Adrenal gland (tissue), 19 donors: ENCODE measurements around the gene MYZAP. TPM values are rescaled to one million over a fixed set of nuclear protein-coding genes. Genes with fewer than 3 reads are reported as not detected.
A peak's percentile ranks its signal among the peaks of the same experiment; 100 is the strongest.

Experiments
- DNase-seq, 7 donors: peaks; one replicate each; pipeline ENCODE4 v3.0.0-alpha.2; 2019 to 2020
- H3K27ac ChIP-seq, 5 donors: fragments of 200-600 bp; sonication (generic) in 4 of 5; 1 replicate in 3 of 5; 2 replicates in 2 of 5; pipeline versions ENCODE4 v1.5.1 to v1.8.0; 2016 to 2020; ENCODE audit warnings: mild to moderate bottlenecking in 1 of 5
- H3K27me3 ChIP-seq: fragments of 200-600 bp; 2 replicates; pipeline ENCODE4 v1.8.0; 2021
- H3K36me3 ChIP-seq, 2 donors: fragments of 200-600 bp; replicated peaks in 1 of 2; 1 replicate in 1 of 2; 2 replicates in 1 of 2; pipeline versions ENCODE4 v1.5.1 to v1.8.0; 2018 to 2022
- H3K4me1 ChIP-seq, 2 donors: fragments of 200-600 bp; replicated peaks in 1 of 2; 1 replicate in 1 of 2; 2 replicates in 1 of 2; pipeline versions ENCODE4 v1.5.1 to v1.8.0; 2018 to 2021
- H3K4me3 ChIP-seq, 4 donors: fragments of 200-600 bp; sonication (generic) in 3 of 4; one replicate each; pipeline ENCODE4 v1.5.1; 2016 to 2018
- H3K9me3 ChIP-seq, 3 donors: fragments of 200-600 bp; sonication (generic) in 1 of 3; replicated peaks in 1 of 3; 1 replicate in 2 of 3; 2 replicates in 1 of 3; pipeline versions ENCODE4 v1.5.1 to v1.8.0; 2016 to 2021
- POLR2A ChIP-seq, 2 donors: fragments of 450-650 bp; IDR thresholded peaks; one replicate each; pipeline ENCODE4 v1.6.1; 2017; ENCODE audit warnings: antibody characterized with exemption in 2 of 2, mild to moderate bottlenecking in 2 of 2, moderate library complexity in 1 of 2
- WGBS, 4 donors: extraction: QIAGEN DNeasy Blood & Tissue Kit in 2 of 4; methylation state at CpG; one replicate each; pipeline versions ENCODE4 v1.1.5 to v1.1.7; 2013 to 2017; 5-methylcytosine and 5-hydroxymethylcytosine counted together
- intact Hi-C, 2 donors: fragments of 100-400 bp; cut with DNase I; formaldehyde crosslinking; loops; one replicate each; pipeline versions ENCODE4 v1.14.1 to v1.15.0; 2022 to 2023
- long read RNA-seq, 10 donors: library from polyadenylated mRNA in 3 of 10; unstranded in 2 of 10; stranded (forward) in 1 of 10; transcript quantifications; one replicate each; pipeline ENCODE4 v2.0.0 and lab custom pipeline, GENCODE V29; 2021 to 2026
- polyA plus RNA-seq, 3 donors: library from polyadenylated mRNA; stranded (reverse); fragments of 200-250 nt in 2 of 3; fragments of 350-450 nt in 1 of 3; fragmentation: Illumina TruSeq in 1 of 3; extraction: RNeasy Lipid Tissue Mini Kit (QIAGEN cat#74804) in 1 of 3; gene quantifications; one replicate each; pipeline ENCODE4 v1.2.3, GENCODE V29; 2013 to 2014
- total RNA-seq, 9 donors: library from RNA; depleted of rRNA in 4 of 9; stranded (reverse); fragments of >200 nt in 4 of 9; fragments of 120-200 nt in 1 of 9; fragmentation: NEBNext Ultra II Directional in 1 of 9; extraction: Animal tissue kit (Norgen Biotek cat#: 25700) in 1 of 9; gene quantifications; one replicate each; pipeline versions ENCODE4 v1.1.0 to v1.2.4, GENCODE V29; 2013 to 2023
- TF ChIP-seq, protein P1 (sequence below), 6 experiments: fragments of 450-650 bp in 4 of 6; fragments of 200-600 bp in 2 of 6; sonication (generic) in 1 of 6; IDR thresholded peaks; 1 replicate in 5 of 6; 2 replicates in 1 of 6; pipeline versions ENCODE4 v1.5.1 to v1.8.0; 2016 to 2021; ENCODE audit warnings: antibody characterized with exemption in 6 of 6, mild to moderate bottlenecking in 2 of 6, moderate library complexity in 1 of 6
- donor health status: healthy with polysubstance abuse.
- donor health status: Bipolar disorder and iron deficiency.
- donor health status: DM: yes; HTN: yes; CAD: no.
- donor health status: DM: no; HTN: no; CAD: no.
- donor health status: DM: no; HTN: no; CAD: no.
- donor health status: DM: yes; HTN: yes; CAD: no.

MYZAP gene, protein sequence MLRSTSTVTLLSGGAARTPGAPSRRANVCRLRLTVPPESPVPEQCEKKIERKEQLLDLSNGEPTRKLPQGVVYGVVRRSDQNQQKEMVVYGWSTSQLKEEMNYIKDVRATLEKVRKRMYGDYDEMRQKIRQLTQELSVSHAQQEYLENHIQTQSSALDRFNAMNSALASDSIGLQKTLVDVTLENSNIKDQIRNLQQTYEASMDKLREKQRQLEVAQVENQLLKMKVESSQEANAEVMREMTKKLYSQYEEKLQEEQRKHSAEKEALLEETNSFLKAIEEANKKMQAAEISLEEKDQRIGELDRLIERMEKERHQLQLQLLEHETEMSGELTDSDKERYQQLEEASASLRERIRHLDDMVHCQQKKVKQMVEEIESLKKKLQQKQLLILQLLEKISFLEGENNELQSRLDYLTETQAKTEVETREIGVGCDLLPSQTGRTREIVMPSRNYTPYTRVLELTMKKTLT
- total RNA-seq (100 to 1,000 TPM in 2 of 9 donors, 10 to 100 TPM in 7; 46.2 to 176 (median 74.4) TPM), polyA plus RNA-seq (100 to 1,000 TPM in 1 of 3 donors, 10 to 100 TPM in 2; 21.4 to 125 (median 24.8) TPM)
- long read RNA-seq, donor 1, transcript MYZAP-201 (13 exons, 2,361 nt) = major isoform, 14 of 26 reads
- long read RNA-seq, donor 1, partial matches to known transcripts = 12 of 26 reads
- long read RNA-seq, donor 1, other reads (novel, unspliced or antisense) = 0 of 26 reads
- long read RNA-seq, donor 2, transcript MYZAP-201 (13 exons, 2,361 nt) = major isoform, 8 of 13 reads
- long read RNA-seq, donor 2, partial matches to known transcripts = 5 of 13 reads
- long read RNA-seq, donor 2, other reads (novel, unspliced or antisense) = 0 of 13 reads
- long read RNA-seq, donor 3, transcript MYZAP-201 (13 exons, 2,361 nt) = major isoform, 17 of 18 reads
- long read RNA-seq, donor 3, partial matches to known transcripts = 0 of 18 reads
- long read RNA-seq, donor 3, other reads (novel, unspliced or antisense) = 0 of 18 reads
- long read RNA-seq, donor 4, transcript MYZAP-201 (13 exons, 2,361 nt) = major isoform, 79 of 88 reads
- long read RNA-seq, donor 4, partial matches to known transcripts = 4 of 88 reads
- long read RNA-seq, donor 4, other reads (novel, unspliced or antisense) = 3 of 88 reads
- long read RNA-seq, donor 5, transcript MYZAP-201 (13 exons, 2,361 nt) = major isoform, 429 of 462 reads
- long read RNA-seq, donor 5, transcript MYZAP-202 (12 exons, 2,181 nt) = minor isoform, 18 of 462 reads
- long read RNA-seq, donor 5, partial matches to known transcripts = 5 of 462 reads
- long read RNA-seq, donor 5, other reads (novel, unspliced or antisense) = 10 of 462 reads
- long read RNA-seq, donor 6, transcript MYZAP-201 (13 exons, 2,361 nt) = major isoform, 25 of 28 reads
- long read RNA-seq, donor 6, partial matches to known transcripts = 1 of 28 reads
- long read RNA-seq, donor 6, other reads (novel, unspliced or antisense) = 1 of 28 reads
- long read RNA-seq, donor 7, transcript MYZAP-201 (13 exons, 2,361 nt) = major isoform, 6 of 18 reads
- long read RNA-seq, donor 7, partial matches to known transcripts = 12 of 18 reads
- long read RNA-seq, donor 7, other reads (novel, unspliced or antisense) = 0 of 18 reads
- long read RNA-seq, donor 8, transcript MYZAP-201 (13 exons, 2,361 nt) = major isoform, 17 of 17 reads
- long read RNA-seq, donor 8, partial matches to known transcripts = 0 of 17 reads
- long read RNA-seq, donor 8, other reads (novel, unspliced or antisense) = 0 of 17 reads
- long read RNA-seq, donor 9, transcript MYZAP-201 (13 exons, 2,361 nt) = major isoform, 16 of 17 reads
- long read RNA-seq, donor 9, partial matches to known transcripts = 0 of 17 reads
- long read RNA-seq, donor 9, other reads (novel, unspliced or antisense) = 0 of 17 reads
- long read RNA-seq, donor 10, partial matches to known transcripts = 0 of 1 reads
- long read RNA-seq, donor 10, other reads (novel, unspliced or antisense) = 0 of 1 reads

DNA sequence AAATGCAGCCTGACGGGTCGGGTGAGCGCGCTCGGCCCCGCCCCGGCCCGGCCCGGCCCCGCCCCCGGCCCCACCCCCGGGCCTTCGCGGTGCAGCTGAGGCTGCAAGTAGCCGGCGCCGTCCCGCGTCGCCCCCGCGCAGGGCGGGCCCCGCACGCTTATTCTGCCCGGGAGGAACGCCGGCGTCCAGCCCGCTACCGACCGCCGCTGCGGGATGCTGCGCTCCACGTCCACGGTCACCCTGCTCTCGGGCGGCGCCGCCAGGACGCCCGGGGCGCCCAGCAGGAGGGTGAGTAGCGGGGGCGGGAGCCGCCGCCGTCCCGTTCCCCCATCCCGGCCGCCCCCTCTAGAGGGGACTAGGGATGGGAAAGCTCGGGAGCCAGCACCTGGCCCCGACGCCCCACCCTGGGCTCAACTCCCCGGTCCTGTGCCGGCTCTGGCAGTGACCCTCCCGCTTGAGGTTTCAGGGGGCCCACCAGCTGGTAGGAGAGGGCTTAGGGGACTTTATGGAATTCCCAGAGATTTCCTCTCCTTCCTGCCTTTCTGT is at the start of gene MYZAP:
Gene MYZAP, plus strand, starts transcription at position 83 of the 546 bp plus-strand sequence. Its CDS starts 131 bp downstream, at position 214.
- intact Hi-C loops = no loop called here
- Histone ChIP-seq H3K27me3 (no peaks in the 10 kb centered on the region), H3K36me3 (no peaks in the 10 kb centered on the region), H3K4me1 (peaks cover 19 to 48% of the 10 kb centered on the region in 2 donors), H3K9me3 (no peaks in the 10 kb centered on the region), H3K4me3 (peak within 1 kb of the TSS in 3 of 4 donors; percentile 23 to 91 (median 79)), H3K27ac (peak within 1 kb of the TSS in 4 of 5 donors; percentile 60 to 82 (median 76))
- TF ChIP-seq POLR2A (IDR thresholded peaks at IDR 0.05) = peak in 1 of 2 donors; percentile 62
- TF ChIP-seq, protein P1, sequence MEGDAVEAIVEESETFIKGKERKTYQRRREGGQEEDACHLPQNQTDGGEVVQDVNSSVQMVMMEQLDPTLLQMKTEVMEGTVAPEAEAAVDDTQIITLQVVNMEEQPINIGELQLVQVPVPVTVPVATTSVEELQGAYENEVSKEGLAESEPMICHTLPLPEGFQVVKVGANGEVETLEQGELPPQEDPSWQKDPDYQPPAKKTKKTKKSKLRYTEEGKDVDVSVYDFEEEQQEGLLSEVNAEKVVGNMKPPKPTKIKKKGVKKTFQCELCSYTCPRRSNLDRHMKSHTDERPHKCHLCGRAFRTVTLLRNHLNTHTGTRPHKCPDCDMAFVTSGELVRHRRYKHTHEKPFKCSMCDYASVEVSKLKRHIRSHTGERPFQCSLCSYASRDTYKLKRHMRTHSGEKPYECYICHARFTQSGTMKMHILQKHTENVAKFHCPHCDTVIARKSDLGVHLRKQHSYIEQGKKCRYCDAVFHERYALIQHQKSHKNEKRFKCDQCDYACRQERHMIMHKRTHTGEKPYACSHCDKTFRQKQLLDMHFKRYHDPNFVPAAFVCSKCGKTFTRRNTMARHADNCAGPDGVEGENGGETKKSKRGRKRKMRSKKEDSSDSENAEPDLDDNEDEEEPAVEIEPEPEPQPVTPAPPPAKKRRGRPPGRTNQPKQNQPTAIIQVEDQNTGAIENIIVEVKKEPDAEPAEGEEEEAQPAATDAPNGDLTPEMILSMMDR (IDR thresholded peaks at IDR 0.05) = no peak
- WGBS, 4 donors = 0 to 9% (median 2%) methylated on average over 7 to 58 of the region's 58 CpGs
- peak; percentile 56 to 74 (median 67) for DNase-seq

DNA sequence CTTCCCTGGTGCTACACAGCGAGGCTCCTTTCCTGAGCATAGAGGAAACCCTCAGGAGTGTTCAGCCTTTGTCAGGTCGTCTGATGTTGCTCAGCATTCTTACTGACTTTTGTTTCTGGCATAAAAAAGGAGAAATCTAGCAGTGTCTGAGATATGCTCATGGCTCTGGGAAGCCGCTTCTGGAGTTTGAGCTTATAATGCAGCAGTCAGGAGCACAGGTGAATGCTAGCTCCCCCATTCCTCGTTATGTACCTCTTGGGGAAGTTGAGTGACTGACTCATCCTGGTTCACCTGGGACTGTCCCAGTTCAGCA is 49.2 kb upstream of the MYZAP start:
- WGBS, 4 donors = 21 to 50% (median 39%) methylated on average over 3 to 4 of the region's 4 CpGs
- no peak for TF ChIP-seq POLR2A (IDR thresholded peaks at IDR 0.05)
- TF ChIP-seq, protein P1 (IDR thresholded peaks at IDR 0.05) = no peak
- Histone ChIP-seq H3K4me3 (no peak overlapping the region), H3K9me3 (no peaks in the 10 kb centered on the region), H3K36me3 (peaks cover 0 to 23% of the 10 kb centered on the region in 2 donors), H3K4me1 (peaks cover 1% of the 10 kb centered on the region in 2 donors), H3K27me3 (no peaks in the 10 kb centered on the region), H3K27ac (no peak overlapping the region)
- intact Hi-C loops = no loop called here
- no peak for DNase-seq

DNA sequence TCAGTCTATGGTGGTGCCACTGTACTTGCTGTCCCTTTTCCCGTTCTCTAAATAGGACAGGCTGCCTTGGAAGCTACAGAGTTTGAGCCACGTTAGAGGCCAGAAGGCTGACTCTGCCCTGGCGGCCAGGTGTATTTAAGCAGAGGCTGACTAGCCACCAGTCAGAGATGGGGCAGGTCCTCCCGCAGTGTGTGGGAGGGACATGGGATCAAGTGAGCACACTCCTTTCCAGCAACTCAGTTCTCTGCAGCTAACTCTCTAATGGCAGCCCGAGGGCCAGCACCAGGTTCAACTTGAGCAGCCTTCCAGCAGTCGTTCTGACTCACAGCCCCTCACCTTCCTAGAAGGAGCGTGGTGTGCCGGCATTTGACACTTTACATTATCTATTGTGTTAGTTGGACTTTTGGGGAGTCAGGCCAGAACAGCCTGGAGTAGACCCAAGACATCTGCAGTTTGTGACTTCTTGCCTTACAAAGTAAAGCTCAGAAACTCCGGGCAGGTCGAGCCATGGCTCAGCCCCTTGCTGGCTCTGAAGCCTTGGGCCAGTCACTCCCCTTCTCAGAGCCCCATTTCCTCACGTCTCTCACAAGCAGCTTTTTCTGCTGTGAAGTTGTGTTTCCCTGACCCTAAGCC is 46.7 kb upstream of the MYZAP start:
- 73 to 88% (median 85%) methylated on average over 8 to 11 of the region's 11 CpGs for WGBS, 4 donors
- no peak for TF ChIP-seq POLR2A (IDR thresholded peaks at IDR 0.05)
- TF ChIP-seq, protein P1 (IDR thresholded peaks at IDR 0.05) = no peak
- Histone ChIP-seq H3K4me1 (no peaks in the 10 kb centered on the region), H3K4me3 (no peak overlapping the region), H3K27ac (no peak overlapping the region), H3K36me3 (peaks cover 0 to 23% of the 10 kb centered on the region in 2 donors), H3K9me3 (no peaks in the 10 kb centered on the region), H3K27me3 (no peaks in the 10 kb centered on the region)
- no peak for DNase-seq
- intact Hi-C loops = no loop called here
